ENCODE data around the gene ZNF287. TPM values are rescaled to one million over a fixed set of nuclear protein-coding genes. Genes with fewer than 3 reads are reported as not detected.
A peak's percentile ranks its signal among the peaks of the same experiment; 100 is the strongest.

The ZNF287 gene
- total and polyA plus RNA-seq, 10 of the 15 experiments (the other 5 are each of a cell fraction or from before 2014, with no cell fraction given), result 1.9 to 15.5 (median 4.0) TPM

GRCh38 chr17:16537130-16537458 lies 31.9 kb downstream of the ZNF287 start:
- Histone ChIP-seq H4K20me1 (ENCODE audit: control insufficient read depth, insufficient read depth) (no peaks in the 10 kb centered on the region), H2AFZ (ENCODE audit: control insufficient read depth, low read depth, low read length) (peak overlapping the region; percentile 22; the same call in 1 of the 2 replicates), H3K9ac (ENCODE audit: control insufficient read depth, insufficient read depth, low read length) (no peak overlapping the region), H3K4me1 (ENCODE audit: control insufficient read depth, insufficient read depth, low read length) (0 out of 2 replicates have a peak, but pooled peaks cover 4% of the 10 kb centered on the region), H3K36me3 (ENCODE audit: control insufficient read depth in 2 of 2, insufficient read depth in 2 of 2, low read length in 1 of 2) (no peaks in the 10 kb centered on the region), H3K27me3 (replicated peaks in 1 of 2; ENCODE audit: control insufficient read depth in 2 of 2, insufficient read depth in 2 of 2, low read length in 1 of 2) (no peaks in the 10 kb centered on the region), H3K79me2 (ENCODE audit: control insufficient read depth, insufficient read depth, low read length) (no peaks in the 10 kb centered on the region), H3K9me3 (replicated peaks; ENCODE audit: control insufficient read depth, insufficient read depth, low read length) (no peaks in the 10 kb centered on the region; the same call in 1 of the 3 replicates), H3K4me3 (no peak overlapping the region), H3K27ac (ENCODE audit: control insufficient read depth, insufficient read depth) (no peak overlapping the region), H3K4me2 (ENCODE audit: control insufficient read depth, insufficient read depth) (no peak overlapping the region)
- 27% methylated on average over 2 of the region's 2 CpGs for WGBS (ENCODE audit: insufficient coverage, insufficient replicate concordance, low lambda C conversion rate, missing lambda C conversion rate)
- no peak for FAIRE-seq
- no TSS peak for BruUV-seq (replicated peaks)
- ChIA-PET RAD21 (ENCODE audit: unreplicated experiment) (interaction anchor here (1.1 to 1.8 kb wide), 2 partner anchors 52 to 70 kb away, joined by 3 to 7 read pairs; no protein-coding TSS in a partner anchor), CTCF (interaction anchor here (1.2 to 4.2 kb wide), 4 partner anchors 16 to 116 kb away, joined by 3 to 34 read pairs (median 17); no protein-coding TSS in a partner anchor), SMC1A (ENCODE audit: uncharacterized antibody, unreplicated experiment) (interaction anchor here (0.7 to 2.5 kb wide), 3 partner anchors 50 to 743 kb away, joined by 3 to 10 read pairs (median 3); no protein-coding TSS in a partner anchor), POLR2A (no interaction called here)
- in situ Hi-C loops (cut with MboI), result no loop called here
- no peak for ATAC-seq
- no peak for DNase-seq (ENCODE audit: low read depth, low spot score)
- intact Hi-C loops (cut with micrococcal nuclease; ENCODE audit: unreplicated experiment), result loop anchor here (1.0 kb wide), 1 partner anchor 52 kb away; no protein-coding TSS in a partner anchor
- TF ChIP-seq CREB1 (IDR thresholded peaks at IDR 0.05; ENCODE audit: low read depth) (0 out of 2 replicates have a peak, but pooled peaks have one; percentile 4), NR2C2 (IDR thresholded peaks at IDR 0.05; ENCODE audit: borderline replicate concordance, control insufficient read depth, insufficient read length, low read depth) (no peak)

GRCh38 chr17:16534236-16534635 lies 34.8 kb downstream of the ZNF287 start:
- DNase-seq (ENCODE audit: low read depth, low spot score), result no peak
- no peak overlapping the region for H3K4me2 ChIP-seq (ENCODE audit: control insufficient read depth, insufficient read depth)
- WGBS (ENCODE audit: insufficient coverage, insufficient replicate concordance, low lambda C conversion rate, missing lambda C conversion rate), result 94% methylated on average over 1 of the region's 1 CpG
- H3K9me3 ChIP-seq (replicated peaks; ENCODE audit: control insufficient read depth, insufficient read depth, low read length), result no peaks in the 10 kb centered on the region; the same call in 1 of the 3 replicates
- H3K9ac ChIP-seq (ENCODE audit: control insufficient read depth, insufficient read depth, low read length), result no peak overlapping the region
- H3K79me2 ChIP-seq (ENCODE audit: control insufficient read depth, insufficient read depth, low read length), result no peaks in the 10 kb centered on the region
- no peak overlapping the region for H3K4me3 ChIP-seq
- POLR2A ChIA-PET, result no interaction called here
- CTCF ChIA-PET, result interaction anchor here (4.2 kb wide), 1 partner anchor 54 kb away, joined by 34 read pairs; no protein-coding TSS in a partner anchor
- RAD21 ChIA-PET (ENCODE audit: unreplicated experiment), result no interaction called here
- FAIRE-seq, result no peak
- 0 out of 2 replicates have a peak, but pooled peaks cover 4% of the 10 kb centered on the region for H3K4me1 ChIP-seq (ENCODE audit: control insufficient read depth, insufficient read depth, low read length)
- no peak overlapping the region for H2AFZ ChIP-seq (ENCODE audit: control insufficient read depth, low read depth, low read length)
- no TSS peak for BruUV-seq (replicated peaks)
- in situ Hi-C loops (cut with MboI) (no loop called here), intact Hi-C loops (cut with micrococcal nuclease; ENCODE audit: unreplicated experiment) (no loop called here)
- no peak for ATAC-seq
- no peaks in the 10 kb centered on the region for H3K27me3 ChIP-seq (replicated peaks in 1 of 2; ENCODE audit: control insufficient read depth in 2 of 2, insufficient read depth in 2 of 2, low read length in 1 of 2)
- SMC1A ChIA-PET (ENCODE audit: uncharacterized antibody, unreplicated experiment), result no interaction called here
- H4K20me1 ChIP-seq (ENCODE audit: control insufficient read depth, insufficient read depth), result no peaks in the 10 kb centered on the region
- no peaks in the 10 kb centered on the region for H3K36me3 ChIP-seq (ENCODE audit: control insufficient read depth in 2 of 2, insufficient read depth in 2 of 2, low read length in 1 of 2)
- no peak overlapping the region for H3K27ac ChIP-seq (ENCODE audit: control insufficient read depth, insufficient read depth)
- TF ChIP-seq CEBPZ (IDR thresholded peaks at IDR 0.05; ENCODE audit: low read depth, low read length) (no peak), BCL11A (IDR thresholded peaks at IDR 0.05; ENCODE audit: low read depth, low read length) (no peak), RELA (IDR thresholded peaks at IDR 0.05; ENCODE audit: borderline replicate concordance, partially characterized antibody) (no peak), SIX5 (IDR thresholded peaks at IDR 0.05; ENCODE audit: low read depth, low read length, severe bottlenecking) (no peak), SMAD5 (IDR thresholded peaks at IDR 0.05; ENCODE audit: low read depth) (no peak), ZNF274 (IDR thresholded peaks at IDR 0.05; ENCODE audit: insufficient read depth, insufficient read length) (no peak), GABPA (IDR thresholded peaks at IDR 0.05; ENCODE audit: low read depth) (no peak), NFYA (IDR thresholded peaks at IDR 0.05; ENCODE audit: borderline replicate concordance, low read depth, low read length) (no peak), E2F8 (IDR thresholded peaks at IDR 0.05; ENCODE audit: low read depth, partially characterized antibody) (no peak)

Measured in GM12878 (cell line).